ENCODE measurements around the gene TP53I13.

The TP53I13 gene

GRCh38 chr17:29572691-29573557 is 4.4 kb downstream of the TP53I13 start:
- TF ChIP-seq GATA2 (IDR thresholded peaks at IDR 0.05; ENCODE audit: low read depth, low read length) (no peak), GATA3 (IDR thresholded peaks at IDR 0.05; ENCODE audit: low read depth, low read length) (no peak)

- no peak for TF ChIP-seq GATA2 (IDR thresholded peaks at IDR 0.05; ENCODE audit: low read depth, low read length)
- TF ChIP-seq GATA3 (IDR thresholded peaks at IDR 0.05; ENCODE audit: low read depth, low read length), result no peak
Observed at GRCh38 chr17:29573558-29573869, 5.0 kb downstream of the TP53I13 start.

GRCh38 chr17:29573871-29574731 is 5.6 kb downstream of the TP53I13 start:
- TF ChIP-seq GATA2 (IDR thresholded peaks at IDR 0.05; ENCODE audit: low read depth, low read length) (no peak), GATA3 (IDR thresholded peaks at IDR 0.05; ENCODE audit: low read depth, low read length) (no peak)

- no peak for TF ChIP-seq GATA3 (IDR thresholded peaks at IDR 0.05; ENCODE audit: low read depth, low read length)
- TF ChIP-seq GATA2 (IDR thresholded peaks at IDR 0.05; ENCODE audit: low read depth, low read length), result no peak
Observed at GRCh38 chr17:29574732-29575510, 6.4 kb downstream of the TP53I13 start.

GRCh38 chr17:29575511-29576213 is 7.2 kb downstream of the TP53I13 start:
- no peak for TF ChIP-seq GATA2 (IDR thresholded peaks at IDR 0.05; ENCODE audit: low read depth, low read length)
- no peak for TF ChIP-seq GATA3 (IDR thresholded peaks at IDR 0.05; ENCODE audit: low read depth, low read length)

GRCh38 chr17:29576214-29577000 is 7.9 kb downstream of the TP53I13 start:
- no peak for TF ChIP-seq GATA3 (IDR thresholded peaks at IDR 0.05; ENCODE audit: low read depth, low read length)
- no peak for TF ChIP-seq GATA2 (IDR thresholded peaks at IDR 0.05; ENCODE audit: low read depth, low read length)

- TF ChIP-seq GATA3 (IDR thresholded peaks at IDR 0.05; ENCODE audit: low read depth, low read length), result no peak
- TF ChIP-seq GATA2 (IDR thresholded peaks at IDR 0.05; ENCODE audit: low read depth, low read length), result no peak
Observed at GRCh38 chr17:29577001-29577370, 8.5 kb downstream of the TP53I13 start.

- no peak for TF ChIP-seq GATA3 (IDR thresholded peaks at IDR 0.05; ENCODE audit: low read depth, low read length)
- no peak for TF ChIP-seq GATA2 (IDR thresholded peaks at IDR 0.05; ENCODE audit: low read depth, low read length)
Observed at GRCh38 chr17:29577385-29578211, 9.1 kb downstream of the TP53I13 start.

GRCh38 chr17:29578626-29579485 is 10.4 kb downstream of the TP53I13 start:
- TF ChIP-seq GATA2 (IDR thresholded peaks at IDR 0.05; ENCODE audit: low read depth, low read length) (no peak), GATA3 (IDR thresholded peaks at IDR 0.05; ENCODE audit: low read depth, low read length) (no peak)

- TF ChIP-seq GATA2 (IDR thresholded peaks at IDR 0.05; ENCODE audit: low read depth, low read length), result no peak
- no peak for TF ChIP-seq GATA3 (IDR thresholded peaks at IDR 0.05; ENCODE audit: low read depth, low read length)
Observed at GRCh38 chr17:29579866-29580771, 11.6 kb downstream of the TP53I13 start.
